ENCODE results near the gene FRMD7.

Gene FRMD7

DNA sequence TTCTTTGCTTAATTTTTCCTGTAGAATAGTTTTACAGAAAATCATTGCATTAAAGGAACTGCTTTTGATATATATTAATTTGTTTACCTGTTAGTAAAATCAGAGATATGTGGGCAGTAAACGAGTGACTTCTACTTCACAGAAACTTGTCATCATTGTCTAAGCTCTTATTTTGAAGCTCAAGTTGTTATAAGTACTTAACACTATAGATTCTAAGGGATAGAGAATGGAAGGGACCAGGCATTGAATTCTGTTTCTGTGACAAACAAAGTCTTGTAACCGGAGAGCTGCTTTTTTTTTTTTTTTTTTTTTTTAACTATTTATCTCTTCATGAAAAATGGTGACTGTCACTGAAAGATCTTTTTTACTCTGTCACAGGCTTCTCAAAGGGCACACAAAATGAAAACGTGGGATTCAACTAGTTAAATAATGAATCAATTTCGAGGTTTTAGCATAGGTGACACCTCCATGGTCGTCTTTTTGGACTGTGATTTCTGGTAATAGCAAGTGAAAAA is 90.3 kb downstream of the FRMD7 start:
- Histone ChIP-seq H3K27ac (replicated peaks) (no peak overlapping the region), H3K4me3 (replicated peaks; ENCODE audit: insufficient read depth, low read length) (no peak overlapping the region), H3K27me3 (ENCODE audit: insufficient read depth, poor library complexity, severe bottlenecking) (no peaks in the 10 kb centered on the region)
- DNase-seq (ENCODE audit: low read depth in 1 of 2, low spot score in 1 of 2) = no peak
- no peak for TF ChIP-seq POLR2AphosphoS5 (IDR thresholded peaks at IDR 0.05; ENCODE audit: low read depth)
- TF ChIP-seq GABPA (IDR thresholded peaks at IDR 0.05; ENCODE audit: low read depth) = no peak
- TF ChIP-seq, protein P1, sequence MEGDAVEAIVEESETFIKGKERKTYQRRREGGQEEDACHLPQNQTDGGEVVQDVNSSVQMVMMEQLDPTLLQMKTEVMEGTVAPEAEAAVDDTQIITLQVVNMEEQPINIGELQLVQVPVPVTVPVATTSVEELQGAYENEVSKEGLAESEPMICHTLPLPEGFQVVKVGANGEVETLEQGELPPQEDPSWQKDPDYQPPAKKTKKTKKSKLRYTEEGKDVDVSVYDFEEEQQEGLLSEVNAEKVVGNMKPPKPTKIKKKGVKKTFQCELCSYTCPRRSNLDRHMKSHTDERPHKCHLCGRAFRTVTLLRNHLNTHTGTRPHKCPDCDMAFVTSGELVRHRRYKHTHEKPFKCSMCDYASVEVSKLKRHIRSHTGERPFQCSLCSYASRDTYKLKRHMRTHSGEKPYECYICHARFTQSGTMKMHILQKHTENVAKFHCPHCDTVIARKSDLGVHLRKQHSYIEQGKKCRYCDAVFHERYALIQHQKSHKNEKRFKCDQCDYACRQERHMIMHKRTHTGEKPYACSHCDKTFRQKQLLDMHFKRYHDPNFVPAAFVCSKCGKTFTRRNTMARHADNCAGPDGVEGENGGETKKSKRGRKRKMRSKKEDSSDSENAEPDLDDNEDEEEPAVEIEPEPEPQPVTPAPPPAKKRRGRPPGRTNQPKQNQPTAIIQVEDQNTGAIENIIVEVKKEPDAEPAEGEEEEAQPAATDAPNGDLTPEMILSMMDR (IDR thresholded peaks at IDR 0.05; ENCODE audit: insufficient read depth, low read length) = no peak
- TF ChIP-seq, protein P2, sequence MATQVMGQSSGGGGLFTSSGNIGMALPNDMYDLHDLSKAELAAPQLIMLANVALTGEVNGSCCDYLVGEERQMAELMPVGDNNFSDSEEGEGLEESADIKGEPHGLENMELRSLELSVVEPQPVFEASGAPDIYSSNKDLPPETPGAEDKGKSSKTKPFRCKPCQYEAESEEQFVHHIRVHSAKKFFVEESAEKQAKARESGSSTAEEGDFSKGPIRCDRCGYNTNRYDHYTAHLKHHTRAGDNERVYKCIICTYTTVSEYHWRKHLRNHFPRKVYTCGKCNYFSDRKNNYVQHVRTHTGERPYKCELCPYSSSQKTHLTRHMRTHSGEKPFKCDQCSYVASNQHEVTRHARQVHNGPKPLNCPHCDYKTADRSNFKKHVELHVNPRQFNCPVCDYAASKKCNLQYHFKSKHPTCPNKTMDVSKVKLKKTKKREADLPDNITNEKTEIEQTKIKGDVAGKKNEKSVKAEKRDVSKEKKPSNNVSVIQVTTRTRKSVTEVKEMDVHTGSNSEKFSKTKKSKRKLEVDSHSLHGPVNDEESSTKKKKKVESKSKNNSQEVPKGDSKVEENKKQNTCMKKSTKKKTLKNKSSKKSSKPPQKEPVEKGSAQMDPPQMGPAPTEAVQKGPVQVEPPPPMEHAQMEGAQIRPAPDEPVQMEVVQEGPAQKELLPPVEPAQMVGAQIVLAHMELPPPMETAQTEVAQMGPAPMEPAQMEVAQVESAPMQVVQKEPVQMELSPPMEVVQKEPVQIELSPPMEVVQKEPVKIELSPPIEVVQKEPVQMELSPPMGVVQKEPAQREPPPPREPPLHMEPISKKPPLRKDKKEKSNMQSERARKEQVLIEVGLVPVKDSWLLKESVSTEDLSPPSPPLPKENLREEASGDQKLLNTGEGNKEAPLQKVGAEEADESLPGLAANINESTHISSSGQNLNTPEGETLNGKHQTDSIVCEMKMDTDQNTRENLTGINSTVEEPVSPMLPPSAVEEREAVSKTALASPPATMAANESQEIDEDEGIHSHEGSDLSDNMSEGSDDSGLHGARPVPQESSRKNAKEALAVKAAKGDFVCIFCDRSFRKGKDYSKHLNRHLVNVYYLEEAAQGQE (IDR thresholded peaks at IDR 0.05; ENCODE audit: insufficient replicate concordance, low read depth) = no peak
- TF ChIP-seq SPI1 (IDR thresholded peaks at IDR 0.05; ENCODE audit: borderline replicate concordance, low read depth) = no peak

DNA sequence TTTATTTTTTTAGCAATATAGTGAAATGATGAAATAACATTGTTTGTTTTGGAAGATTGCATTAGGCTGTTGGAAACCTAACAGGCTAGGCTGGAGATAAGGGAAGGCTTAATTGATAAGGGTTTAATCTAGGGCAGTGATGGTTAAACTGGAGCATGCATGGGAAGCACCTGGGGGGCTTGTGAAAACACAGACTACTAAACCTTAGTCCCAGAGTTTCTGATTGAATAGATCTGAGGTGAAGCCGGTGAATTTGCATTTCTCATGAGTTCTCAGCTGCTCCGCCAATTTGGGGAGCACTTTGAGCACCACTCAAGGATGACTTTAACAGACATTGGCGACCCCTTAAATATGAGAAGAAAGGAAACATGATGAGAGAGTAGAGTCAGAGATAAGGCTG is 93.2 kb downstream of the FRMD7 start:
- Histone ChIP-seq H3K4me3 (replicated peaks; ENCODE audit: insufficient read depth, low read length) (no peak overlapping the region), H3K27ac (replicated peaks) (no peak overlapping the region)
- no peak for TF ChIP-seq SPI1 (IDR thresholded peaks at IDR 0.05; ENCODE audit: borderline replicate concordance, low read depth)
- TF ChIP-seq GABPA (IDR thresholded peaks at IDR 0.05; ENCODE audit: low read depth) = no peak

DNA sequence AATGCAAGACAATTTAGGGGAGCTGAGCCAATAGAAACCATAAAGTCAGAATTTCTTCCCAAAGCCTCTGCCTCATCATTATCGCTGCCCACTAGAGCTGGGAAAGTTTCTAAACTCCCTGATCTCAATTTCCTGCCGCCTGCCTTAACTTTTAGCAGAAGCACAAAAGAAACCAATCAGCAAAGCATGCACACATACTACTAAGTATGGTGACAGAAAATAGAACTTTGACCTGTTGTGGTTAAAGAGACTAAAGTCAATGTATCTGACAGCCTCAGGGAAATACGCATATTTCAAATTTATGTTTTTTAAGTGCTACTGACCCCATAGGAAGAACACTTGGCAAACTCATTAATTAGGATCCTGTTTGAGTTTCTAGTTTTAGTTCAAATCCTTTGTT is 94.7 kb downstream of the FRMD7 start:
- Histone ChIP-seq H3K27me3 (ENCODE audit: insufficient read depth, poor library complexity, severe bottlenecking) (no peaks in the 10 kb centered on the region), H3K27ac (replicated peaks) (no peak overlapping the region), H3K4me3 (replicated peaks; ENCODE audit: insufficient read depth, low read length) (no peak overlapping the region)
- TF ChIP-seq, protein P2 (IDR thresholded peaks at IDR 0.05; ENCODE audit: insufficient replicate concordance, low read depth) = no peak
- no peak for TF ChIP-seq POLR2AphosphoS5 (IDR thresholded peaks at IDR 0.05; ENCODE audit: low read depth)
- TF ChIP-seq, protein P1 (IDR thresholded peaks at IDR 0.05; ENCODE audit: insufficient read depth, low read length) = no peak
- no peak for TF ChIP-seq SPI1 (IDR thresholded peaks at IDR 0.05; ENCODE audit: borderline replicate concordance, low read depth)
- no peak for TF ChIP-seq GABPA (IDR thresholded peaks at IDR 0.05; ENCODE audit: low read depth)
- DNase-seq (ENCODE audit: low read depth in 1 of 2, low spot score in 1 of 2) = no peak

More for the DNA sequence above, 93.2 kb downstream of the FRMD7 start:
- H3K27me3 ChIP-seq (ENCODE audit: insufficient read depth, poor library complexity, severe bottlenecking) = no peaks in the 10 kb centered on the region
- no peak for DNase-seq (ENCODE audit: low read depth in 1 of 2, low spot score in 1 of 2)

DNA sequence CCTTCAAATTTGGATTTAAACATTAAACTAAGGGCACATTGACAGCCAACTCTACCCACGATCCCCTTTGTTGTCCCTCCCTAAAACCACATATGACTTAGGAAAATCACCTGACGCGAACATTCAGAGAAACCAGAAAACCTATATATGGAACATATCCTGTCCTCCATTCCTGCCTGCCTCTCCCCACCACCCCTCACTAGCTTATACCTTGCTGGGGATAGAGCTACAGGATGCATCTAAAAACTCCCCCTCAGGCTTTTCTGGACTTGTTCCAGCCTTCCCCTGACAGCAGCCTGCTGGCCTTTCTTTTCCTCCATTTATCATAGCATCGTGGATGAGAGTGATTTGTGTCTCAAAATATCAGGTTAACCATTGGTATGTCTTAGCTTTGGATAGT is 96.0 kb downstream of the FRMD7 start:
- H3K4me3 ChIP-seq (replicated peaks; ENCODE audit: insufficient read depth, low read length) = no peak overlapping the region
- DNase-seq (ENCODE audit: low read depth in 1 of 2, low spot score in 1 of 2) = no peak
- no peaks in the 10 kb centered on the region for H3K27me3 ChIP-seq (ENCODE audit: insufficient read depth, poor library complexity, severe bottlenecking)
- TF ChIP-seq POLR2AphosphoS5 (IDR thresholded peaks at IDR 0.05; ENCODE audit: low read depth) (no peak), SPI1 (IDR thresholded peaks at IDR 0.05; ENCODE audit: borderline replicate concordance, low read depth) (no peak), GABPA (IDR thresholded peaks at IDR 0.05; ENCODE audit: low read depth) (no peak)
- TF ChIP-seq, protein P1 (IDR thresholded peaks at IDR 0.05; ENCODE audit: insufficient read depth, low read length) = no peak
- TF ChIP-seq, protein P2 (IDR thresholded peaks at IDR 0.05; ENCODE audit: insufficient replicate concordance, low read depth) = no peak
- no peak overlapping the region for H3K27ac ChIP-seq (replicated peaks)
